Astrocyte (in vitro differentiated cells and primary cell): ENCODE measurements around the gene BAHCC1.

ENCODE experiments used
- CTCF ChIP-seq: IDR thresholded peaks from 2 replicates; pipeline ENCODE4 v1.5.1; 2011; ENCODE audit warnings: low read depth, mild to moderate bottlenecking, inconsistent platforms, low read length, moderate library complexity; ENCODE audit not compliant: insufficient read depth
- EZH2 ChIP-seq: IDR thresholded peaks from 2 replicates; pipeline ENCODE4 v1.6.1; 2012; ENCODE audit warnings: mild to moderate bottlenecking, low read length, inconsistent platforms; ENCODE audit not compliant: insufficient read depth

- TF ChIP-seq EZH2 (no peak), CTCF (no peak)
These were observed 58.5 kb downstream of the BAHCC1 start for GRCh38 chr17:81453712-81454111.
